ENCODE results near the gene PPP1R15A. TPM values are rescaled to one million over a fixed set of nuclear protein-coding genes. Genes with fewer than 3 reads are reported as not detected.
"Not testable (repeated sequence)": the region's sequence is repeated elsewhere in the genome, so short reads cannot be mapped to it uniquely, and the experiment has no call there.

Gene PPP1R15A
- total and polyA plus RNA-seq, 2 donors: 21.8 to 122 TPM

GRCh38 chr19:48867746-48868113 lies 4.5 kb upstream of the PPP1R15A start:
- WGBS: 52% methylated on average over 7 of the region's 7 CpGs
- no peak for DNase-seq (ENCODE audit: extremely low spot score)
- Histone ChIP-seq H3K4me1 (ENCODE audit: insufficient read depth) (peaks cover 3% of the 10 kb centered on the region), H3K27ac (ENCODE audit: low read depth) (no peak overlapping the region), H3K36me3 (ENCODE audit: insufficient read depth) (no peaks in the 10 kb centered on the region), H3K4me3 (ENCODE audit: low read depth, low read length) (no peak overlapping the region)

GRCh38 chr19:48868114-48868886 lies 3.9 kb upstream of the PPP1R15A start, which contains the start of gene PLEKHA4:
Gene PLEKHA4, minus strand, starts transcription at chr19:48868617. Its CDS starts 997 bp downstream, at chr19:48867620.
- DNase-seq (ENCODE audit: extremely low spot score): no peak
- peak within 1 kb of the TSS; percentile 53 for H3K27ac ChIP-seq (ENCODE audit: low read depth)

DNA sequence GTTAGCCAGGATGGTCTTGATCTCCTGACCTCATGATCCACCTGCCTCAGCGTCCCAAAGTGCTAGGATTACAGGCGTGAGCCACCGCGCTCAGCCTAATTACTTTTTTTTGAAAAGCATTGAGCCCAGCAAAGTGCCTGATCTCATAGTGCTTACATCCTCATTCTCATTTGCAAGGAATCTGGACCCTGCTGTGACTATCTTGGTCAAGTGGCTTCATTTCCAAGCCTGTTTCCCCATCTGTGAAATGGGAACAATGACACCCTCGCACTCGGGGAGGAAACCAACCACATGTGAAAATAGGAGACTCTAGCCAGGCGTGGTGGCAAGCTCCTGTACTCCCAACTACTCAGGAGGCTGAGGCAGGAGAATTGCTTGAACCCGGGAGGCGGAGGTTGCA lies 2.2 kb upstream of the PPP1R15A start:
- peaks cover 4% of the 10 kb centered on the region for H3K4me1 ChIP-seq (ENCODE audit: insufficient read depth)
- H3K27ac ChIP-seq (ENCODE audit: low read depth): no peak overlapping the region
- no peaks in the 10 kb centered on the region for H3K36me3 ChIP-seq (ENCODE audit: insufficient read depth)
- 96% methylated on average over 9 of the region's 9 CpGs for WGBS
- no peak overlapping the region for H3K4me3 ChIP-seq (ENCODE audit: low read depth, low read length)
- no peak for DNase-seq (ENCODE audit: extremely low spot score)

More at GRCh38 chr19:48868114-48868886, 3.9 kb upstream of the PPP1R15A start, which contains the start of gene PLEKHA4:
- no peaks in the 10 kb centered on the region for H3K36me3 ChIP-seq (ENCODE audit: insufficient read depth)
- H3K4me3 ChIP-seq (ENCODE audit: low read depth, low read length): no peak within 1 kb of the TSS
- WGBS: 24% methylated on average over 11 of the region's 11 CpGs
- H3K4me1 ChIP-seq (ENCODE audit: insufficient read depth): peaks cover 4% of the 10 kb centered on the region

DNA sequence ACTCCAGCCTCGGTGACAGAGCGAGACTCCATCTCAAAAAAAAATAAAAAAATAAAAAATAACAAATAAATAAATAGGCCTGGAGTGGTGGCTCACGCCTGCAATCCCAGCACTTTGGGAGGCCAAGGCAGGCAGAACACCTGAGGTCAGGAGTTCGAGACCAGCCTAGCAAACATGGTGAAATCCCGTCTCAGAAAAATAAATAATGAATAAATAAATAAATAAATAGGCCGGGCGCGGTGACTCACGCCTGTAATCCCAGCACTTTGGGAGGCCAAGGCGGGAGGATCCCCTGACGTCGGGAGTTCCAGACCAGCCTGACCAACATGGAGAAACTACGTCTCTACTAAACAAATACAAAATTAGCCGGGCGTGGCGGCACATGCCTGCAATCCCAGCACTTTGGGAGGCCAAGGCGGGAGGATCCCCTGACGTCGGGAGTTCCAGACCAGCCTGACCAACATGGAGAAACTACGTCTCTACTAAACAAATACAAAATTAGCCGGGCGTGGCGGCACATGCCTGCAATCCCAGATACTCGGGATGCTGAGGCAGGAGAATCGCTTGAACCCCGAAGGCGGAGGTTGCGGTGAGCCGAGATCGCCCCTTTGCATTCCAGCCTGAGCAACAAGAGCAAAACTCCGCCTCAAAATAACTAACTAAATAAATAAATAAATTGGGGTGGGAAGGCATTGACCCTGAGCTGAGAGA lies 595 bp upstream of the PPP1R15A start:
- not testable (repeated sequence) for DNase-seq (ENCODE audit: extremely low spot score); H3K27ac ChIP-seq (ENCODE audit: low read depth); H3K4me1 ChIP-seq (ENCODE audit: insufficient read depth); H3K36me3 ChIP-seq (ENCODE audit: insufficient read depth); H3K4me3 ChIP-seq (ENCODE audit: low read depth, low read length)
- 82% methylated on average over 31 of the region's 31 CpGs for WGBS

GRCh38 chr19:48872884-48873475 lies 759 bp downstream of the PPP1R15A start:
- Histone ChIP-seq H3K27ac (ENCODE audit: low read depth) (peak overlapping the region; percentile 100), H3K4me1 (ENCODE audit: insufficient read depth) (peaks cover 3% of the 10 kb centered on the region), H3K4me3 (ENCODE audit: low read depth, low read length) (peak overlapping the region; percentile 77), H3K36me3 (ENCODE audit: insufficient read depth) (no peaks in the 10 kb centered on the region)
- DNase-seq (ENCODE audit: extremely low spot score): peak; percentile 92
- under 1% methylated on average over 14 of the region's 14 CpGs for WGBS

DNA sequence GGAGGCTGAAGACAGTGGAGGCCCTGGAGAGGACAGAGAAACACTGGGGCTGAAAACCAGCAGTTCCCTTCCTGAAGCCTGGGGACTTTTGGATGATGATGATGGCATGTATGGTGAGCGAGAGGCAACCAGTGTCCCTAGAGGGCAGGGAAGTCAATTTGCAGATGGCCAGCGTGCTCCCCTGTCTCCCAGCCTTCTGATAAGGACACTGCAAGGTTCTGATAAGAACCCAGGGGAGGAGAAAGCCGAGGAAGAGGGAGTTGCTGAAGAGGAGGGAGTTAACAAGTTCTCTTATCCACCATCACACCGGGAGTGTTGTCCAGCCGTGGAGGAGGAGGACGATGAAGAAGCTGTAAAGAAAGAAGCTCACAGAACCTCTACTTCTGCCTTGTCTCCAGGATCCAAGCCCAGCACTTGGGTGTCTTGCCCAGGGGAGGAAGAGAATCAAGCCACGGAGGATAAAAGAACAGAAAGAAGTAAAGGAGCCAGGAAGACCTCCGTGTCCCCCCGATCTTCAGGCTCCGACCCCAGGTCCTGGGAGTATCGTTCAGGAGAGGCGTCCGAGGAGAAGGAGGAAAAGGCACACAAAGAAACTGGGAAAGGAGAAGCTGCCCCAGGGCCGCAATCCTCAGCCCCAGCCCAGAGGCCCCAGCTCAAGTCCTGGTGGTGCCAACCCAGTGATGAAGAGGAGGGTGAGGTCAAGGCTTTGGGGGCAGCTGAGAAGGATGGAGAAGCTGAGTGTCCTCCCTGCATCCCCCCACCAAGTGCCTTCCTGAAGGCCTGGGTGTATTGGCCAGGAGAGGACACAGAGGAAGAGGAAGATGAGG lies 1.5 kb downstream of the PPP1R15A start:
- no peaks in the 10 kb centered on the region for H3K36me3 ChIP-seq (ENCODE audit: insufficient read depth)
- DNase-seq (ENCODE audit: extremely low spot score): no peak
- H3K4me3 ChIP-seq (ENCODE audit: low read depth, low read length): peak overlapping the region; percentile 77
- peaks cover 5% of the 10 kb centered on the region for H3K4me1 ChIP-seq (ENCODE audit: insufficient read depth)
- H3K27ac ChIP-seq (ENCODE audit: low read depth): peak overlapping the region; percentile 100
- 26% methylated on average over 14 of the region's 14 CpGs for WGBS

- DNase-seq (ENCODE audit: extremely low spot score): no peak
- Histone ChIP-seq H3K27ac (ENCODE audit: low read depth) (peak overlapping the region; percentile 82), H3K4me3 (ENCODE audit: low read depth, low read length) (peak overlapping the region; percentile 77), H3K4me1 (ENCODE audit: insufficient read depth) (peaks cover 5% of the 10 kb centered on the region), H3K36me3 (ENCODE audit: insufficient read depth) (no peaks in the 10 kb centered on the region)
- 9% methylated on average over 17 of the region's 17 CpGs for WGBS
These were observed 2.3 kb downstream of the PPP1R15A start for GRCh38 chr19:48874303-48875135.

- not testable (repeated sequence) for DNase-seq (ENCODE audit: extremely low spot score); H3K36me3 ChIP-seq (ENCODE audit: insufficient read depth)
- 63% methylated on average over 30 of the region's 30 CpGs for WGBS
These were observed 4.1 kb downstream of the PPP1R15A start for GRCh38 chr19:48876043-48876981.

GRCh38 chr19:48877855-48878195 lies 5.6 kb downstream of the PPP1R15A start:
- 84% methylated on average over 6 of the region's 6 CpGs for WGBS
- no peak overlapping the region for H3K4me3 ChIP-seq (ENCODE audit: low read depth, low read length)
- no peak for DNase-seq (ENCODE audit: extremely low spot score)
- peaks cover 3% of the 10 kb centered on the region for H3K4me1 ChIP-seq (ENCODE audit: insufficient read depth)
- no peak overlapping the region for H3K27ac ChIP-seq (ENCODE audit: low read depth)
- H3K36me3 ChIP-seq (ENCODE audit: insufficient read depth): no peaks in the 10 kb centered on the region

More at GRCh38 chr19:48876043-48876981, 4.1 kb downstream of the PPP1R15A start:
- H3K27ac ChIP-seq (ENCODE audit: low read depth); H3K4me1 ChIP-seq (ENCODE audit: insufficient read depth); H3K4me3 ChIP-seq (ENCODE audit: low read depth, low read length): not testable (repeated sequence)

GRCh38 chr19:48878196-48879024 lies 6.2 kb downstream of the PPP1R15A start:
- no peak for DNase-seq (ENCODE audit: extremely low spot score)
- no peaks in the 10 kb centered on the region for H3K36me3 ChIP-seq (ENCODE audit: insufficient read depth)

GRCh38 chr19:48879025-48879637 lies 6.9 kb downstream of the PPP1R15A start:
- WGBS: 86% methylated on average over 13 of the region's 13 CpGs
- H3K4me3 ChIP-seq (ENCODE audit: low read depth, low read length): no peak overlapping the region
- H3K36me3 ChIP-seq (ENCODE audit: insufficient read depth): no peaks in the 10 kb centered on the region
- peaks cover 2% of the 10 kb centered on the region for H3K4me1 ChIP-seq (ENCODE audit: insufficient read depth)
- no peak for DNase-seq (ENCODE audit: extremely low spot score)
- no peak overlapping the region for H3K27ac ChIP-seq (ENCODE audit: low read depth)

More at GRCh38 chr19:48878196-48879024, 6.2 kb downstream of the PPP1R15A start:
- peaks cover 2% of the 10 kb centered on the region for H3K4me1 ChIP-seq (ENCODE audit: insufficient read depth)
- 58% methylated on average over 11 of the region's 11 CpGs for WGBS
- no peak overlapping the region for H3K27ac ChIP-seq (ENCODE audit: low read depth)
- no peak overlapping the region for H3K4me3 ChIP-seq (ENCODE audit: low read depth, low read length)
